GM23248 (cell line): ENCODE data around the gene STRA8. TPM values are rescaled to one million over a fixed set of nuclear protein-coding genes. Genes with fewer than 3 reads are reported as not detected.

ENCODE experiments used
- DNase-seq: peaks from one replicate; pipeline ENCODE4 v3.0.0-alpha.2; 2015
- H2AFZ ChIP-seq: fragments of 200-600 bp; sonication (generic); 2 replicates; pipeline ENCODE4 v1.6.1; 2016; ENCODE audit warnings: antibody characterized with exemption
- H3F3A ChIP-seq: fragments of 200-600 bp; sonication (generic); 2 replicates; pipeline ENCODE4 v1.6.1; 2016; ENCODE audit warnings: mild to moderate bottlenecking, antibody characterized with exemption, mixed run types; ENCODE audit not compliant: insufficient read depth
- H3K27ac ChIP-seq: fragments of 200-600 bp; sonication (generic); 2 replicates; pipeline ENCODE4 v1.5.1; 2016; ENCODE audit warnings: mild to moderate bottlenecking
- H3K27me3 ChIP-seq: fragments of 200-600 bp; sonication (generic); replicated peaks from 2 replicates; pipeline ENCODE4 v1.6.1; 2016; ENCODE audit warnings: mild to moderate bottlenecking; ENCODE audit not compliant: insufficient read depth
- H3K36me3 ChIP-seq: fragments of 200-600 bp; sonication (generic); 2 replicates; pipeline ENCODE4 v1.6.1; 2016; ENCODE audit warnings: low read depth, mild to moderate bottlenecking
- H3K4me1 ChIP-seq: fragments of 200-600 bp; sonication (generic); 2 replicates; pipeline ENCODE4 v1.6.1; 2016; ENCODE audit warnings: mild to moderate bottlenecking; ENCODE audit not compliant: insufficient read depth
- H3K4me2 ChIP-seq: fragments of 200-600 bp; sonication (generic); one replicate; pipeline ENCODE4 v1.6.1; 2016; ENCODE audit warnings: mild to moderate bottlenecking; ENCODE audit not compliant: unreplicated experiment
- H3K4me3 ChIP-seq: fragments of 200-600 bp; sonication (generic); 2 replicates; pipeline ENCODE4 v1.5.1; 2016; ENCODE audit warnings: mild to moderate bottlenecking
- H3K79me2 ChIP-seq: fragments of 200-600 bp; sonication (generic); 2 replicates; pipeline ENCODE4 v1.6.1; 2016; ENCODE audit warnings: mild to moderate bottlenecking; ENCODE audit not compliant: insufficient read depth
- H3K9ac ChIP-seq: fragments of 200-600 bp; sonication (generic); 2 replicates; pipeline ENCODE4 v1.6.1; 2016; ENCODE audit warnings: mild to moderate bottlenecking
- H3K9me2 ChIP-seq: fragments of 200-600 bp; sonication (generic); 2 replicates; pipeline ENCODE4 v1.6.1; 2016; ENCODE audit warnings: mixed run types, mild to moderate bottlenecking, moderate library complexity; ENCODE audit not compliant: insufficient read depth
- H3K9me3 ChIP-seq: fragments of 200-600 bp; sonication (generic); one replicate; pipeline ENCODE4 v1.6.1; 2017; ENCODE audit warnings: low read depth
- H4K20me1 ChIP-seq: fragments of 200-600 bp; sonication (generic); 2 replicates; pipeline ENCODE4 v1.6.0; 2016; ENCODE audit not compliant: insufficient read depth
- EZH2 ChIP-seq: fragments of 200-600 bp; sonication (generic); IDR thresholded peaks from 2 replicates; pipeline ENCODE4 v1.6.1; 2018; ENCODE audit warnings: antibody characterized with exemption, mild to moderate bottlenecking; ENCODE audit not compliant: insufficient read depth, poor library complexity, severe bottlenecking
- EZH2phosphoT487 ChIP-seq: fragments of 200-600 bp; sonication (generic); IDR thresholded peaks from 2 replicates; pipeline ENCODE4 v1.6.1; 2018; ENCODE audit warnings: antibody characterized with exemption, moderate library complexity, mild to moderate bottlenecking, low read depth; ENCODE audit not compliant: insufficient read depth
- WGBS, 2 experiments: methylation state at CpG; one replicate each; pipeline ENCODE4 v1.1.6; 2015 to 2017; ENCODE audit warnings: low lambda C conversion rate in 2 of 2, low coverage in 1 of 2; ENCODE audit errors: missing lambda C conversion rate in 2 of 2; 5-methylcytosine and 5-hydroxymethylcytosine counted together
- in situ Hi-C: fragments of 300-500 bp; cut with MboI; formaldehyde crosslinking; loops from 2 replicates; pipeline ENCODE4 v1.15.0; 2020
- polyA plus RNA-seq: library from polyadenylated mRNA; unstranded; fragments of >200 nt; fragmentation: Nextera tagmentation; extraction: Ambion mirVana; gene quantifications from 2 replicates; pipeline ENCODE4 v1.2.1, GENCODE V29; 2016
- total RNA-seq: library from RNA; depleted of rRNA; stranded (reverse); fragments of >200 nt; shearing (Covaris generic); gene quantifications from 2 replicates; pipeline ENCODE4 v1.2.3, GENCODE V29; 2014

STRA8 gene
- total and polyA plus RNA-seq, 2 experiments from 2014 or later = not detected

DNA sequence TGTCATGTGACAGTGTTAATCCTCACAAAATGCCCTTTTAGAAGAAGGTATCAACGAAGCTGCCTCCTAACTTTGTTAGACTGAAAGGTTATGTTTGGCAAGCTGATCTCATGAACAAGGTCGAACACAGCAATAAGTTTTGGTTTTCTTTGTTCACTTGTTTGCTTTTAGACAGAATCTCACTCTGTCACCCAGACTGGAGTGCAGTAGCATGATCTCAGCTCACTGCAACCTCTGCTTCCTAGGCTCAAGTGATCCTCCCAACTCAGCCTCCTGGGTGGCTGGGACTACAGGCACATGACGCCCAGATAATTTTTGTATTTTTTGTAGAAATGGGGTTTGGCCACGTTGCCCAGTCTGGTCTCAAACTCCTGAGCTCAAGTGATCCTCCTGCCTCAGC, 1.1 kb downstream of the STRA8 start:
- Histone ChIP-seq H3K4me2 (no peak overlapping the region), H3K36me3 (no peaks in the 10 kb centered on the region), H3K4me1 (no peaks in the 10 kb centered on the region), H3K9me2 (no peaks in the 10 kb centered on the region), H3K9ac (no peak overlapping the region), H3K27me3 (no peaks in the 10 kb centered on the region), H3F3A (no peaks in the 10 kb centered on the region), H3K4me3 (no peak overlapping the region), H3K79me2 (no peaks in the 10 kb centered on the region), H2AFZ (no peak overlapping the region), H3K27ac (no peak overlapping the region), H3K9me3 (no peaks in the 10 kb centered on the region), H4K20me1 (no peaks in the 10 kb centered on the region)
- WGBS, 2 experiments = 34 to 44% methylated on average over 4 of the region's 4 CpGs
- TF ChIP-seq EZH2phosphoT487 = no peak
- no peak for TF ChIP-seq EZH2
- in situ Hi-C loops = no loop called here
- no peak for DNase-seq

DNA sequence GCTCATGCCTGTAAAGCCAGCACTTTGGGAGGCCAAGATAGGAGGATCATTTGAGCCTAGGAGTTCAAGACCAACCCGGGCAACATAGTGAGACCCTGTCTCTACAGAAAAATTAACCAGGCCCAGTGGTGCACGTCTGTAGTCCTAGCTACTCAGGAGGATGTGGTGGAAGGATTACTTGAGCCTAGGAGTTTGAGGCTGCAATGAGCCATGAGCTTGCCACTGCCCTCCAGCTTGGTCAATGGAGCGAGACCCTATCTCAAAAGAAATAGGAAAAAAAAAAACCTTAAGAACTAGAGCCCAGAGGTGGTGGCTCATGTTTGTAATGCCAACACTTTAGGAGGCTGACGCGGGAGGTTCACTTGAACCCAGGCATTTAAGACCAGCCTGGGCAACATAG, 2.2 kb downstream of the STRA8 start:
- WGBS, 2 experiments = 73 to 78% methylated on average over 5 of the region's 5 CpGs

DNA sequence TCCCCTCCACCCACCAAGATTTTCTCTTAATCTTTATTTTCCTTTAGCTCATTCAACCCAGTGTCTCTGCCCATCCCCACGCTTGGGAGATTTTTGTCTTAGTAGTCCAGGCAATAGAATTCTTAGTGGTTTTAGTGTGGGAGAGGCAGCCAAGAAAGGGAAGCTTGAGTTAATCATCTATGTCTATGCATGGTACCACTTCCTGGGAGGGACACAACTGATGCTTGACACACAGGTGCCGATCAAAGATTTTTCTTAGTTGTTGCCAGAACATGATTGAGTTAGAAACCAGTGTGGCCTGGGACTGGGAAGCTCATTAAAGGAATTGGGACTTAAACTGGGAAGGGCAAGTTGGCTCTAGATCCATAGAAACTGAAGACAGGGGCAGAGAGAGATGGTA, 3.1 kb downstream of the STRA8 start:
- no peak overlapping the region for H3K4me2 ChIP-seq
- no peaks in the 10 kb centered on the region for H3K4me1 ChIP-seq
- H4K20me1 ChIP-seq = no peaks in the 10 kb centered on the region
- 48% methylated on average over 2 of the region's 2 CpGs for WGBS, 2 experiments
- H3K9me3 ChIP-seq = no peaks in the 10 kb centered on the region
- no peak overlapping the region for H3K27ac ChIP-seq
- H3K36me3 ChIP-seq = no peaks in the 10 kb centered on the region
- H3K79me2 ChIP-seq = no peaks in the 10 kb centered on the region
- TF ChIP-seq EZH2 (no peak), EZH2phosphoT487 (no peak)
- in situ Hi-C loops = no loop called here
- H3K27me3 ChIP-seq = no peaks in the 10 kb centered on the region
- no peak overlapping the region for H3K4me3 ChIP-seq
- no peak overlapping the region for H2AFZ ChIP-seq
- H3K9ac ChIP-seq = no peak overlapping the region
- no peak for DNase-seq
- no peaks in the 10 kb centered on the region for H3F3A ChIP-seq
- H3K9me2 ChIP-seq = no peaks in the 10 kb centered on the region

More for the DNA sequence above, 2.2 kb downstream of the STRA8 start:
- no peaks in the 10 kb centered on the region for H3K79me2 ChIP-seq
- H3K9me2 ChIP-seq = no peaks in the 10 kb centered on the region
- H2AFZ ChIP-seq = no peak overlapping the region
- H3K27me3 ChIP-seq = no peaks in the 10 kb centered on the region
- no peaks in the 10 kb centered on the region for H3F3A ChIP-seq
- no peaks in the 10 kb centered on the region for H3K36me3 ChIP-seq
- in situ Hi-C loops = no loop called here
- no peak overlapping the region for H3K9ac ChIP-seq
- DNase-seq = no peak
- no peak overlapping the region for H3K27ac ChIP-seq
- H4K20me1 ChIP-seq = no peaks in the 10 kb centered on the region
- no peaks in the 10 kb centered on the region for H3K4me1 ChIP-seq
- H3K4me3 ChIP-seq = no peak overlapping the region
- no peak overlapping the region for H3K4me2 ChIP-seq
- no peaks in the 10 kb centered on the region for H3K9me3 ChIP-seq
- no peak for TF ChIP-seq EZH2
- no peak for TF ChIP-seq EZH2phosphoT487

DNA sequence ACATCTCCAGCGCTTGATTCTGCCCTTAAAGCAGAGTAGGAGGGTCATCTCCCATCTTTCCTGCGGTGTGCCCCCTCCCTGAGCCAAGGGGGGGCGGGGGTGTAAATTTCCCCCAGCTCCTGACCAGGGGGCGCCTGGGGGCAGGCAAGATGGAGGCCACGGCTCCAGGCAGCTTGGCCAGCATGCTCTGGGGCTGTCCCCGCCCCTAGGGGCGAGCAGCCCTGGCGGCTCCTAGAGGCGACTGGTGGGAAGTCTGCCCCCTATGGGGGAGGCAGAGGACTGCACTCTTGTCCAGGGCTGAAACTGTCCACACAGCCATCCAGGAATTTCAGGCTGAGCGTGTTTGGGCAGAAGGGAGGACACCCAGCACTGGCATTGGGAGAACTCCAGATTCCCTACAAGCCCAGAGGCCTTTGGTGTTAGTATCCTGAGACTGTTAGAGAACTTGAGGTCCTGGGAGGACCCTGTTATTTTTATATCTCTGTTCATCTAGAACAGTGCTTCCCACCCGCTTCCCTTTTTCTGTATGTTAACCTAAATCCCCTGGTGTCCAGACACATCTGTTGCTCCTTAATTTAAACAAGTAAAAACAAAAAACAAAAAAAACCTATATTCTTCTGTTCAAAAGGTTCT, 4.6 kb downstream of the STRA8 start:
- H3K4me2 ChIP-seq = no peak overlapping the region
- WGBS, 2 experiments = 79 to 80% methylated on average over 9 to 11 of the region's 11 CpGs
- H2AFZ ChIP-seq = no peak overlapping the region
- no peak overlapping the region for H3K27ac ChIP-seq
- H3K4me1 ChIP-seq = no peaks in the 10 kb centered on the region
- no peak for TF ChIP-seq EZH2phosphoT487
- TF ChIP-seq EZH2 = no peak
- H3K4me3 ChIP-seq = no peak overlapping the region
- H4K20me1 ChIP-seq = no peaks in the 10 kb centered on the region
- H3K27me3 ChIP-seq = no peaks in the 10 kb centered on the region
- H3K9ac ChIP-seq = no peak overlapping the region
- in situ Hi-C loops = no loop called here
- H3K79me2 ChIP-seq = no peaks in the 10 kb centered on the region
- no peaks in the 10 kb centered on the region for H3K36me3 ChIP-seq
- H3K9me2 ChIP-seq = no peaks in the 10 kb centered on the region
- H3K9me3 ChIP-seq = no peaks in the 10 kb centered on the region
- DNase-seq = no peak
- H3F3A ChIP-seq = no peaks in the 10 kb centered on the region
